ENCODE measurements around the gene UVSSA.
A peak's percentile ranks its signal among the peaks of the same experiment; 100 is the strongest.

The UVSSA gene, protein sequence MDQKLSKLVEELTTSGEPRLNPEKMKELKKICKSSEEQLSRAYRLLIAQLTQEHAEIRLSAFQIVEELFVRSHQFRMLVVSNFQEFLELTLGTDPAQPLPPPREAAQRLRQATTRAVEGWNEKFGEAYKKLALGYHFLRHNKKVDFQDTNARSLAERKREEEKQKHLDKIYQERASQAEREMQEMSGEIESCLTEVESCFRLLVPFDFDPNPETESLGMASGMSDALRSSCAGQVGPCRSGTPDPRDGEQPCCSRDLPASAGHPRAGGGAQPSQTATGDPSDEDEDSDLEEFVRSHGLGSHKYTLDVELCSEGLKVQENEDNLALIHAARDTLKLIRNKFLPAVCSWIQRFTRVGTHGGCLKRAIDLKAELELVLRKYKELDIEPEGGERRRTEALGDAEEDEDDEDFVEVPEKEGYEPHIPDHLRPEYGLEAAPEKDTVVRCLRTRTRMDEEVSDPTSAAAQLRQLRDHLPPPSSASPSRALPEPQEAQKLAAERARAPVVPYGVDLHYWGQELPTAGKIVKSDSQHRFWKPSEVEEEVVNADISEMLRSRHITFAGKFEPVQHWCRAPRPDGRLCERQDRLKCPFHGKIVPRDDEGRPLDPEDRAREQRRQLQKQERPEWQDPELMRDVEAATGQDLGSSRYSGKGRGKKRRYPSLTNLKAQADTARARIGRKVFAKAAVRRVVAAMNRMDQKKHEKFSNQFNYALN

DNA sequence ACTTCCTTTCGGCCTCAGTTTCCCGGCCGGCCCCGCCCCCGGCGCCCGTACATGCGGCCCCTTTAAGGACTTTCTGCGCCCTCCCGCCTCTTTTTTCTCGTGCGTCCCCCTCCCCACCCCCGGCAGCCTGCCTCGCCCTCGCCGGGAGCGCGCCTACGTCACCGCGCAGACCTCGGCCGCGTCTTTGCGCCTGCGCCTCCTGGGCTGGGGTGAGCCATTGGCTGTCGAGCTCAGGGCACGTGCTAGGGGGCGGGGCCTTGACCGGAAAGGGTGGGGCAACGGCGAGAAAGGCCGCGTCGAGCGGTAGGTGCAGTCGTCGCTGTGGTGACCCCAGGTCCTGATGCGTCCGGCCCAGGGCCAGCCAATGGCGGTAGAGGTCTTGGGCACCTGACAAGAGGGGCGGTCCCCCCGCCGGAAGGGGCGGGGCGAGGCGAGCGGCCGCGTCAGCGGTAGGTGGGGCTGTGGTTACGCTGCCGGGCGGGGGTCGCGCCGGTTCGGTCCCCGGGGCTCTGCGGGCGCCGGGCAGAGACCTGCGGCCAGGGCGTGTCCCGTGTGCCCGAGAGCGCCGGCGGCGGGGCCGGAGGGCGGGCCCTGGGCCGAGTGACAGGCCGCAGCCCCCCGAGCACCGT is at the start of gene UVSSA:
Gene UVSSA, plus strand, starts transcription at position 428 of the 629 bp plus-strand sequence. CDS start 884 bp downstream, outside the sequence.
- peak; percentile 100 for DNase-seq (ENCODE audit: low read depth in 3 of 3)

DNA sequence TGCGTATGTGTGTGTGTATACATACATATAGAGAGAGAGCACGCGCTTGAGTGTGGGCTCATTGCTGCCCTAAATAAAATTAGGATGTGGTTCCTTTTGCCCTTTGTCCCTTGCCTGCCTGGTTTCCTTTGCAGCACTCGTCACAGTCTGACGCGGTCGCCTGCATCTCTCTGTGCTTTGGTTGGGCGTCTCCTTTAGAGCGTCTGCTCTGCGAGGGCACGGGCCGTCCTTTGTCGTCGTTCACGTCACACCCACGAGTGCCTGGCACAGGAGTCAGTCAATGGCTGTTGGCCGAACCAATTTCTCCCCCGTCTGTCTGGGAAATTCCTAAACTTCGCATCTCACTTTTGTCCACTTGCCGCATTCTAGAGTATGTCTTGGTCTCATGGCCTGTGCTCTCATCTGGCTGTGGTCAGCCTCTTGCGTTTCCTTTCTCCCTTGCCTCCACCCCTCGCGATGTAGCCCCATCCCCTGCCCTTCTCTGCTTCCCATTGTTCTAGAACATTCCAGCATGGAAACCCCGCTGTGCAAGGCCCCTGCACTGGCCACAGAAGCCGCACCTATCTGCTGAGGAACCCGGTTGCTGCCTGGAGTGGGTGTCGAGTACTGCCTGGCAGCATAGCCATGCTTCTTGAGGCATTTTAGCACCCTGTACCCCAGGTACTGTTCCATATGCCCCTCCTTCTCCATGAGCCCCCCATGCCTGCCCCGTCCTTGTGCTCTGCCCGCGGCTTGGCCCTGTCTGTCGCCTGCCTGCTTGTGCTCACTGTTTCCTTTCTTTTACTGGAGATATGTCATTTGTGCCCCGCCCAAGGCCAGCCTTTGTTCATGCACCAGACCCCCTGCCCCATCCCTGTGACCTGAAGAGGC is 49.3 kb upstream of the UVSSA start:
- no peak for DNase-seq (ENCODE audit: low read depth in 3 of 3)

DNA sequence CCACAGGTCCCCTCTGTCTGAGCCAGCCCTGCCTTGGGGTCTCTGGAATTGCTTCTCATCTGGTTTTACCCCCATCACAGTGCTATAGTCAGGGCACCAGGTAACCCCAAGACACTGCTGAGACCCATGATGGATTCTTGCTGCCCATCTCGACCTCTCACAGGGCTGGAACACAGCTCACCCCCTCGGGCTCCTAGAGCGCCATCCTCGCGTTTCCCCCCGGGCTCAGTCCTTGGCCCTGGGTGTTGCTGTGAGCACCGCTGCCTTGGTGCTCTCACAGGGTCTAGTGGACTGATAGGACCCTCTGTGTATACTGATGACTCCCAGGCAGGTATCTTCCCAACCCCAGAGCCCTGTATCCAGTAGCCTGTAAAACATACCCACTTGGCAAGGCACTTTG is 48.5 kb upstream of the UVSSA start:
- no peak for DNase-seq (ENCODE audit: low read depth in 3 of 3)

DNA sequence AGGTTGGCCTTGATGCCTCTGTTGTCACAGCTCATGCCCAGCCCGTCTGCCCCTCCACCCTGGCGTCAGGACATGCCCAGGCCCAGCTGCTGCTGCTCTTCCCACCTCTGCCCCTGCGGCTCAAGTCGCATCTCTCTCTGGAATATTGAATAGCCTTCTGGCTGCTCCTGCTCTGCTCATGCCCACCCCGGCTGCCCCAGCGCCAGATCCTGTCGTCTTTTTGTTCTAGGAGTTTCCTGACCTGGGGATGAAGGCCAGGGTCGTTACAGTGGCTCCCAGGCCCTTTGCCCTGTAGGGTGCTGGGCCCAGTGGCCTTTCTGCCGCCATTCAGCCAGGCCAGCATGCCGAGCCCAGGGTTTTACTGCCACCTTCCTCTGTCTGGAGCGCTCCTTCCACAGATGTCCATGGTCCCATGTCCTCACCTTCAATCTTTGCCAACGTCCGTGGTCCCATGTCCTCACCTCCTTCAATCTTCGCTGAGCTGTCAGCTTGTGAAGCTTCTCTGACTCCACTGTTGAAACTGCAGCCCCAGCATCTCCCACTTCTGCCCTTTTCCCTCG is 47.6 kb upstream of the UVSSA start:
- DNase-seq (ENCODE audit: low read depth in 3 of 3), result no peak

DNA sequence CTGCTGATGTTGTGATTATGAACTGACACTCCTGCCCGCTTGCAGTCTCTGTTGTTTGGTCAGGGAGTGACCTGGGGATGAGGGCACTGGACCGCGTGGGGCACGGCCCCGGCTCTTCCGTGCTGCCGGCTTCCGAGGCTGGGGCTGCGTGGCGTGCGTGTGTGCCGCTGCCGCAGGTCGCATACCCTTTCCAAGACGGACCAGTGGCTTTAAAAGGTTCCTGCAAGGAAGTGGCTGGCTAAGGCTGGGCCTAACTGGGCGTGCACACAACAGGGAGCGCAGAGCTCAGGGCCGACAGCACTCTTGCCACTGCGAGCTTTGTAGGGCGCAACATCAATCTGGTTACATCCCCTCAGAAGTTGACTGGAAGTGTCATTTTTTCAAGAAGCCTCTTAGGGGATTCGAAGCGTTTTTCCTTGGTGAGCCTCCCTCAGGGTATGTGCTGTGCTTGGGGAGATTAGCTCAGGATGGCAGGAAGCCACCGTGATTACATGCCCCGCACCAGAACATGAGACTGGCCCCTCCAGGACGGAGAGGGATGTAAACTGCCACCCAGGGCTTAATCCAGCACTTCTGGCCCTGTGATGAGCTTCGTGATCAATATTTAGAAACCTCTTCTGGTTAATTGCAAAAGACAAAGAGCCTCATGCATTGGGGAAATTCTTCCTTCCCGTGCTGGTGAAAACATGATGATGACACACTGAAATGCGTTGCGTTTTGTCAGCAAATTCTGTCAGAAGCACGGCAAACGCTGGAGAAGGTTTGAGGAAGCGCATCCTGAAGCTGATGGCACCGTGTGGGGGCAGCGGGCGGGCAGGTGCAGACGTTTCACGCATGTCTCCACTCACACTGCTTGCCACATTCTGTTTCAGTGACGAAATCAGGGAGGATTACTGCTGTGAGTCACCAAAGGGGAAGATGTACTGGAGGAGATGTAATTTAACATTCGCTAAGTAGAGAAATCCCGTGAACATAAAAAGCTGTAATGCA is 46.2 kb upstream of the UVSSA start:
- DNase-seq (ENCODE audit: low read depth in 3 of 3), result peak in 1 of 3 experiments; percentile 22

DNA sequence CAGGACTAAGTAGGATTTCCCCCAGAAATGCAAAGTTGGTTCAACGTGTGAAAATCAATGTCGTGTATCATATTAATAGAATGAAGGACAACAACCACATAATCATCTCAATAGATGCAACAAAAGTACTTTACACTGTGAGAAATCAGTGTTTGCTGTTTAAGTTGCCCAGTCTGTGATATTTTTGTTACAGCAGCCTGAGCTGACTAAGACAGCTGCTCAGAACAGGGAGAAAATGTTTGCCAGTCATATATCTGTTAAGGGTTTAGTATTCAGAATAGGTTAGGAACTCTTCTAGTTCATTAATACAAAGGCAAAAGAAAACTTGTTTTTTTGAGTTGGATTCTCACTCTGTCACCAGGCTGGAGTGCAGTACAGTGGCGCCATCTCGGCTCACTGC is 44.8 kb upstream of the UVSSA start:
- DNase-seq (ENCODE audit: low read depth in 3 of 3), result no peak

DNA sequence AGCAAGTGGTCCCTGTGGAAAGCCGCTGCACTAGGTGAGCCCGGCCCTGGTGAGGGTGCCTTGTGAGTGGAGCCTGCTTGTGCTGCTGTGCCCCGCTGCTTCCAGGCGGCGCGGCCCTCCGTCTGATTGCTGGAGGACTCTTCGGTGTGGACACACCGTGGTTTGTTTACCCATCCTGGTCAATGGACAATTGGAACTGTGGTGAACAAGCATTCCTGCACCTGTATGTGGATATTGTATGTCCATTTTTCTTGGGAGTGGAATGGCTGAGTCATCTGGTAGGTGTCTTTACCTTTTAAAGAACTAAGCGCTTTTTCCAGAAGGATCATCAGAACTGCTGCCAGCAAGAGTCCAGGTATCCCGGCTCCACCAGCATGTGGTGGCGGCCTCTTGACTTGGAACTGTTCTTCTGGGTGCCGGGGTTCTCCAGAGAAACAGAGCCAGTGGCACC is 41.7 kb upstream of the UVSSA start:
- DNase-seq (ENCODE audit: low read depth in 3 of 3), result no peak

DNA sequence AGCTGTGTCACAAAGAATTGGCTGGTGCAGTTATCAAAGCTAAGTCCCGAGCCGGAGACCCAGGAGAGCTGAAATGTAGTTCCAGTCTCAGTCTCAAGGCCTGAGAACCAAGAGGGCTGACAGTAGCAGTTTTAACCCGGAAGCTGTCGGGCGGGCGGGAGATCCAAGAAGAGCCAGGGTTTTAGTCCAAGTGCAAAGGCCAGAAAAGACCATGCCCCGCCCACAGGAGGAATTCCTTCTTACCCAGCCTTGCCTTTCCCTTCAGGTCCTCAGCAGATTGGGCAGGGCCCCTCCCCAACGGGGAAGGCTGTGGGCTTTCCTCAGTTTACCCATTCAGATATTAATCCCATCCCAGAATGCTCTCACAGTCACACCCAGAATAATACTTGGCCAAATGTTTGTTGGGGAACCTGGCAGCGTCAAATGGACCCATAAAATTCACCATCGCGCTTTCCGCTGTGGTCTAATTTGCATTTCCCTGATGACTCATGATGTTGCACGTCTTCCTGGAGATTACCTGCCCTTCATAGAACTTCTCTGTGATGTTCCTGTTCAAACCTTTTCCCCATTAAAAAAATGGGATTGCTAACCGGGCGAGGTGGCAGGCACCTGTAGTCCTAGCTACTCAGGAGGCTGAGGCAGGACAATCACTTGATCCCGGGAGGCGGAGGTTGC is 41.1 kb upstream of the UVSSA start:
- peak in 2 of 3 experiments; percentile 37 to 39 for DNase-seq (ENCODE audit: low read depth in 3 of 3)

DNA sequence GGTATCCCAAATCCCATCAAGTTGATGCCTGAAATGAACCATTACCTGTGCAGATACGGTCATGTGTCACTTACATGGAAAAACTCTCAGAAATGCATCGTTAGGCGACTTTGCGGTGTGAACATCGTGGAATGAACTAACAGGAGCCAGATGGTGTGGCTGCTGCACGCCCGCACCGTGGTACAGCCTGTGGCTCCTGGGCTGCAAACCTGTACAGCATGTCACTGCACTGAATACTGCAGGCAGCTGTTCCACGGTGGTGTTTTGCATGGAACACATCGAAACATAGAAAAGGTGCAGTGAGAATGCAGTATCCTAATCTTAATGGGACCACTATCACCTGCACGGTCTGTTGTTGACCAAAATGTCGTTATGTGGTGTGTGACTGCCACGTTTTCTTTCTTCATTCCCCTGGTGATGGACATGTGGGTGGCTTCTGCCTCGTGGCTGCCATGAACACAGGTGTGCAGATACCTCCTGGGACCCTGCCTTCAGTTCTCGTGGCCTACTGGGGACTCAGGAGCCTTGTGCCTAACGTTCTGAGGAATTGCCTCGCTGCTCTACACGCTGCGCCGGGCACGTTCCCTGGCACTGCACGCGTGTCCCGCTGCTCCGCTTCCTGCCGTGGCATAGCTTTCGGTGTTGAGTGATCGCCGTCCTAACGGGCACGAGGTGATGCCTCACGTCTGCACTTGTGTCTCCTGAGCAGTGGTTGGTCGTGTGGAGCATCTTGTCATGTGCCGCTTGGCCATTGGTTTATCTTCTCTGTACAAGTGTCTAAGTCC is 38.9 kb upstream of the UVSSA start:
- DNase-seq (ENCODE audit: low read depth in 3 of 3), result no peak

DNA sequence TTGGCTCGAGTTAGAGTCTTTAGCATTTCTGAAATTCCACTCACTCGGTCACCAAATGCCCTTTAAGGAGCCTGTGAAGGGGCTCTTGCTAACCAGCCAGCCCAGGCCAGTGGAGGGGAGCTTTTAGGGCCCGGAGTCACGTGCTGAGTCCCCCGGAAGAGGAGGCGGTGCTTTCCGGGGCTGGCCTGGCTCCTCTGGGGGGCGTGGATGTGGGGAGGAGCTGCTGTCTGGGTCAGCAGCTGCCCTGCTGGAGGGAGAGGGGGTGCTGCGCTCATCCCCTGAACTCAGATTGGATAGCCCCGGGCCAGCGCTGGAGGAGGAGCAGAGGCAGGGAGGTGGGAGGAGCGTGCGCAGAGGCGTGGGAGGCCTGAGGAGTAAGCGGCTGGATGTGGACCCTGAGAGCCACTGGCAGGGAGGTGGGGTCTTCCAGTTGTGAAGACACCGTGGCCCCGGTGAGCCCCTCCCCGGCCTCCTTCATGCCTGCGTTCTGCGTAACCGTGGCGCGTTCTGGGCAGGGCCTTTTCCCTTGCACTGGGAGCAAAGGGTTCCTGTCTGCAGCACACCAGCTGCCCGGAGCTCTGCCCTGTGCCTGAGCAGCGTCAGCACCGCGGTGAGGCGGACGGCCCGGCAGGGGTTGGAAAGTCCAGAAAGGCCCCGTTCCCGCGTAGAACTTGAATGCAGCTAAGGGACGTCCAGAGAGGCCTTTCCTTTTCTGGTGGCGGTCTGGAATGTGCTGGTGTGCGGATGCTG is 37.6 kb upstream of the UVSSA start:
- DNase-seq (ENCODE audit: low read depth in 3 of 3), result peak; percentile 24 to 60 (median 39)

DNA sequence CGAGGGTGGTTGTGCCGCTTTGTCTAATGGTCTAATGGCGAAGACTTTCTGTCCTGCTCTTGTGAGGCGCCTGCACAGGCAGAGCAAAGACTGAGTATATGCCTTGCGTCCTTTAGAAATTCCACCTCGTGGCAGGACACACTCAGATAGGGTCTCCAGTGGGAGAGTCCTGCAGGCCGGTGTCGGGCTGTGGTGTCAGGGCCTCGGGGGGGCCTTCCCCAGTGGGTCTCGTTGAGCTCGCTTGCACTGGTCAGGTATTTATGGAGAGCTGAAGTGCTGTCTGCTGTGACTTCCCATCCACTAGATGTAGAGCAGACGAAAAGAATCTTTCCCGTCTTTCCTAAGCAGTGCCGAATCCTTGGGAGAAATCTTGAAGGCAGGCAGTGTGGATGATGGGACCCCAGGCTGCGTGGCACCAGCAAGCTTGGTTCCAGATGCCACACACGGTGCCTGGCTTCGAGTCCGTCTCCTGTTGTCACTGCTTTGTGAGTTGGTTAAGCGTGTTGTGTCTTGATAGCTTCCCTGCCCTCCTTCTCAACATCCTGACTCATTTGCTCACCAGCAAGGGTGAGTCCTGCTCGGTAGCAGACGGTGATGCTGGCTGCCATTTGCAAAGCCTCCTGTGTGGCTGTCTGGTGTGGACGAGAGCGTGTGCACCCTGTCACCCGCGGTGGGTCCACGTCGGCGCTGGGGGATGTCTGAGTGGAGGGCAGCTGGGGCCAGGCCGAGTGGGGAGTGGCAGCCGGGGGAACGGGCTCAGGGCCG is 36.8 kb upstream of the UVSSA start:
- DNase-seq (ENCODE audit: low read depth in 3 of 3), result no peak

DNA sequence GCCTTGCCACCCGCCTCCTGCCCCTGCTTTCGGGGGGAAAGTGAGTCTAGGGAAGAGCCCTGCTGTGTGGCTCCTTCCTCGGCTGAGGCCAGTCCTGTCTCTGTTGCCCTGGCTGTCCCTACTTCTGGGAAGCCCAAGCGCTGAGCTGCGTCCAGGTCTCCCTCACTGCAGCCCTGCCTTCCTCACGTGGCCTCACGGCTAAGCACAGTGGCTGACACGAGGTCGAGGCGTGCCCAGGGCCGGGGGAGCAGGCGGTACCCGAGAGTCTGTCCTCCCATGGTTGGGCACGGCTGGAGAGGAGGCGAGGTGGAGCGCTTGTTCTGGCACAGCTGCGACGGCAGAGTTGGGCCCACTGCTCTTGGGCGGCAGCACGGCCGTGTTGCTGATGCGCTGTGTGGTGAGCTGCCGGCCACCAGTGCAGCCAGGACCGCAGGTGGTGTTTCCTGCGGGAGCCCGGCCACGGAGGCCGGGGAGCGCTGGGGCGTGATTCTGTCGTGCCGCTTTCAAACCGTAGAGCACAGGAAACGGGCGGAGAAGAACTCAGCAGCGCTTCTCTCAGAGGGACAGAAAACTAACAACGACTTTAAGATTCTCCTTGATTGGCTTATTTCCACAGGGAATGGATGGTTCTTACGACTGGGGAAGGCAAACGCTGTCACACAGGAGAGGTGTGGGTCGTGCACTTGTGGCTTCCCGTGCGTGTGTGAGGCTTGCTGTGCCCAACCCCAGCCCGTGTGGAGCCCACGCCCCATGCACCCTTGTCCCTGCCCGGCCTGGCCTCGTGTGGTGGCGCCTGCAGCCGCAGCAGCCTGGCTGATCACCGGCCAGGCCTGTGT is 36.0 kb upstream of the UVSSA start:
- no peak for DNase-seq (ENCODE audit: low read depth in 3 of 3)

DNA sequence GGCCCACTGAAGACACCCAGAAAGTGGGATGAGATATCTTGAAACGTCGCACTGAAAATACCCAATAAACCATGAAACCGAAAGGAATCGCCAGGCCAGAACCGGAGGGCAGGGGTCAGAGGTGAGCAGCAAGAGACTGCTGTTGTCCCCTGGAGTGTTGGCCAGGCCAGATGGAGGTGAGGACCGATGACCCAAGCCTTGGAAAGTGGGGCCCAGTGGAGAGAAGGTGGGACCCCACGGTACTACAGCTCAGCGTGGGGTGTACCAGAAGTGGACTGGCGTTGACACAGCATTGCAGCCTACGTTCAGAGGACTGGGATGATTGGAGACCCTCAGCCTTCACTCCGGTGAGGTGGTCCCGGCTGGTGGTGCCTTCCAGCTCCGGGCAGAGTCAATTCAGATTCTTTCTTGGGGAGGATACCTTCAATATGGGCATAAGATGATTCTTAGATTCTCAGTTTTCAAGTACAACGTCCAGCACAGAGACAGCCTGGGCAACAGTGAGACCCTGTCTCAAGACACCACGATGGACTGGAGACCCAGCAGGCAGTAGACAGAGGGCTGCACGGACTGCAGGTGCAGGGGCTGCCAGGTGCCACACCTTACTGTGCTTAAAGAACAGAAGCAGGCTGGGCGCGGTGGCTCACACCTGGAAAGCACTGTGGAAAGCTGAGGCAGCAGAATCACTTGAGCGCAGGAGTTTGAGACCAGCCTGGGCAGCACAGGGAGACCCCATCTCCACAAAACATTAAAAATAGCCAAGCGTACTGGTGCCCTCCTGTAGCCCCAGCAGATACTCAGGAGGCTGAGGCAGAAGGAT is 34.0 kb upstream of the UVSSA start:
- no peak for DNase-seq (ENCODE audit: low read depth in 3 of 3)

DNA sequence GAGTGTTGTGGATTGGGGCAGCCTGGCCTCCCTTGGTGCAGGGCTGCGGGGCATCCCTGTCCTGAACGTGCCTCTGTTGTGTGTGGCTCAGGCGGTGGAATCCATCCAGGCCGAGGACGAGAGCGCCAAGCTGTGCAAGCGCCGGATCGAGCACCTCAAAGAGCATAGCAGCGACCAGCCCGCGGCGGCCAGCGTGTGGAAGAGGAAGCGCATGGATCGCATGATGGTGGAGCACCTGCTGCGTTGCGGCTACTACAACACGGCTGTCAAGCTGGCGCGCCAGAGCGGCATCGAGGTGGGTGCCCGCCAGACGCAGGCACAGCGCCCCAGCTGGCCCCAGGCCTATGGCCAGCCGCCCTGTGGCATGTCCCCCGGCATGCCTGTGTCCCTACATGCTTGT is 31.7 kb upstream of the UVSSA start:
- DNase-seq (ENCODE audit: low read depth in 3 of 3), result no peak

DNA sequence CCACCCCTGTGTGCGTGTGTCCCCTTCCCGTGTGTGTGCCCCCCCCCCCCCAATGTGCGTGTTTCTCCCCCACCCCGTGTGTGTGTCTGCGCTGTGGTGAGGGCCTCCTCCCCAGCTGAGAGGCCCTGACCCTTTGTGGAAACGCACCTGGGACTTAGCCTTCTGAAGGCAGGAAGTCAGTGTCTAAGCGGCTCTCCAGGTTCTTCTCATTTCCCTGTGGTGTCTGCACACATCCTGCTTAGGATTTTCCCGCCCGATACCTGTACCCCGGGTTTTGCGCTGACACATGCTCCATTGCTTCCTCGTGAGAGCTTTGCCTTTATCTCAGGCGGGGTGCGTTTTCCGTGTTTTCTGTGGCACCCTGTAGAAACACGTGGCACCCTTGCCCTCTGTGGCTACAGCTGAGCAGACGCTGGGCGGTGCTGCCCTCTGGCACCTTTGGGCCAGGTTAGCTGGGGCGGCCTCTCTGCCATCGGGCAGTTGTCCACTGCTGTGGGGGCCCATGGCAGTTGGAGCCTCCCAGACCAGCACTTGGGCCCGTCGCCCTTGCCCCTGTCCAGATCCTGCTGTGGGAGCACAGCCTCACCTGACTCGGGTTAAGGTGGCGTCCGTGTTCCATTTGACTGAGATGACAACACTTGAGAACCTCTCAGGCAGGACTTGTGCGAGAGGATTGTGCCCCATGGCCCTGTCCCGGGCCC is 31.0 kb upstream of the UVSSA start:
- no peak for DNase-seq (ENCODE audit: low read depth in 3 of 3)
